HG03457 (cell line): ENCODE results near the gene SHFL.

Experiments
- ATAC-seq: cut with Tn5 transposase; IDR thresholded peaks from one replicate; pipeline ENCODE4 v1.9.1; 2021; ENCODE audit warnings: moderate number of reproducible peaks; ENCODE audit not compliant: unreplicated experiment

SHFL gene

DNA sequence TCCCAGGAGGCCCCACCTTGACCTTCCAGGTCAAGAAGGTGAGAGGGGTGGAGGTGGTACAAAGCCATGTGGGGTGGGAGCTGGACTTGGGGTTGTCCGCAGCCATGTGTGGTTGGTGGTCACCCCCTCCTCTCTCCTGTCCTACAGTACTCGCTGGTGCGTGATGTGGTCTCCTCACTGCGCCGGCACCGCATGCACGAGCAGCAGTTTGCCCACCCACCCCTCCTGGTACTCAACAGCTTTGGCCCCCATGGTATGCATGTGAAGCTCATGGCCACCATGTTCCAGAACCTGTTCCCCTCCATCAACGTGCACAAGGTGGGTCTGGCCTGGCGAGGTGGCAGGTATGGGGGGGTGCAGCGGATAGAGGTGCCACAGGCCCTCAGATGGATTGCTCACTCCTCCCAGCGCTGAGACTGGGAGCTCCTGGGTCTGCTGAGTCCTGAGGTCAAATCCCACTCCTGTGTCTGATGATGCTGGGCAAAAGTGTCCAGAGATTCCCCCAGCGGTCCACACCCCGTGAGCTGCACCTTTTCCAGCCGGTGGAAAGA is 21.8 kb downstream of the SHFL start:
- ATAC-seq, result no peak

DNA sequence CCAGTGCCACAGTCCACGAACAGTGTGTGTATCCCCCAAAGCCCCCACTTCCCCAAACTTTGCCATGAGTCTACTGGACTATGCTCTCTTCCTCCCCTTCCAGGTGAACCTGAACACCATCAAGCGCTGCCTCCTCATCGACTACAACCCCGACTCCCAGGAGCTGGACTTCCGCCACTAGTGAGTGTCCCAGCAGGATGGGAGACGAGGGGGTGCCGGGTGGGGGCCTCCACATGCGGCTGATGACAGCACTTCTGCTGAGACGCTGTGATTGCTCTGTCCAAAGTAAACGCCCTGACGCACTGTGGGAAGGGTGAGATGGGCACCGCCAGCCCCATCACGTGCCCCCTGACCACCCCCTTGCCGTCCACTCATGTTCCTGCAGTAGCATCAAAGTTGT is 23.4 kb downstream of the SHFL start:
- ATAC-seq, result no peak

DNA sequence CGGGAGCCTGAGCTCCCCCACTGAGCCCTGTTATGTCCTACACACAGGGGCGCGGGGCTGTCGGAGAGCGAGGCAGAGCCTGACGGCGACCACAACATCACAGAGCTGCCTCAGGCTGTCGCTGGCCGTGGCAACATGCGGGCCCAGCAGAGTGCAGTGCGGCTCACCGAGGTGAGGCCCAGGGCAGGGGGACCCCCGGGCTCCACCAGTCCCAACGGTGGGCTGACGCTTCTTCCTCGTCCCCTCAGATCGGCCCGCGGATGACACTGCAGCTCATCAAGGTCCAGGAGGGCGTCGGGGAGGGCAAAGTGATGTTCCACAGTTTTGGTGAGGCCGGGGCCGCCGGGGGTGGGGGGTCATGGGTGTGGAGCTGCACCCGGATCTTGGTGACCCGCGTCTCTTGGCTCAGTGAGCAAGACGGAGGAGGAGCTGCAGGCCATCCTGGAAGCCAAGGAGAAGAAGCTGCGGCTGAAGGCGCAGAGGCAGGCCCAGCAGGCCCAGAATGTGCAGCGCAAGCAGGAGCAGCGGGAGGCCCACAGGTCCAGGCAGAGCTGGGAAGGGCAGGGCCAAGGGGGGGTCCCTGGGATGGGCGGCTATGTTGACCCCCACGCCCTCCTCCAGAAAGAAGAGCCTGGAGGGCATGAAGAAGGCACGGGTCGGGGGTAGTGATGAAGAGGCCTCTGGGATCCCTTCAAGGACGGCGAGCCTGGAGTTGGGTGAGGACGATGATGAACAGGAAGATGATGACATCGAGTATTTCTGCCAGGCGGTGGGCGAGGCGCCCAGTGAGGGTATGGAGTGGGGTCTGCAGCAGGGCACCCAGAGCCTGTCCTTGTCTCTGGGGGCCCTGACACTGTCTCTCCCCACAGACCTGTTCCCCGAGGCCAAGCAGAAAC is 24.2 kb downstream of the SHFL start:
- ATAC-seq, result no peak

- no peak for ATAC-seq
Observed at GRCh38 chr19:10110972-10111317, 24.8 kb downstream of the SHFL start.

- ATAC-seq, result no peak
Observed at GRCh38 chr19:10111405-10111811, 25.3 kb downstream of the SHFL start, which contains the start of gene P2RY11. Gene P2RY11, plus strand, starts transcription at chr19:10111693. Its CDS starts 29 bp downstream, at chr19:10111722.

DNA sequence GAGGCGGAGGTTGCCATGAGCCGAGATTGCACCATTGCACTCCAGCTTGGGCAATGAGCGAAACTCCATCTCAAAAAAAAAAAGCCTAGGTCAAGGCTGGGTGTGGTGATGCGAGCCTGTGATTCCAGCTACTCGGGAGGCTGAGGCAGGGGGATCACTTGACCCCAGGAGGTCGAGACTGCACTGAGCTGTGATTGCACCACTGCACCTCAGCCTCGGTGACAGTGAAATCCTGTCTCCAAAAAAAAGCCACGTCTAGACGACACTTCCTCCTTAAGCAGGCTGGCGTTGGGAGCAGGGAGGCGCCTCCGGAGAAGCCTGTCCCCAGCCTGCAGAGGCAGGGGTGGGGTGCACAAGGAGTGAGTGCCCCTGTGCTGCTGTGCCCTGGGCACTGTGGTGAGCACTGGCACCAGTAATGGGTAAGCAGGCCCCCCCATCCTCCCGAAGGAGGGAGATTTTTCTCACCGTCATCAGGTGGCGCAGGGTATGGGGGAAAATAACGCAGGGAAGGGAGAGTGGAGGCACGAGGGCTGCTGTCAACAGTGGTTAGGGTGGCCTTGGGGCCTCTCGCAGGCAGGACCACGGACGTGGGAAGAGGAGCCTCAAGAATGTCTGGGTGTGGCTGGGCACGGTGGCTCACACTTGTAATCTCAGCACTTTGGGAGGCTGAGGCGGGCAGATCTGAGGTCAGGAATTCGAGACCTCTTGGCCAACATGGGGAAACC is 26.1 kb downstream of the SHFL start:
- no peak for ATAC-seq

DNA sequence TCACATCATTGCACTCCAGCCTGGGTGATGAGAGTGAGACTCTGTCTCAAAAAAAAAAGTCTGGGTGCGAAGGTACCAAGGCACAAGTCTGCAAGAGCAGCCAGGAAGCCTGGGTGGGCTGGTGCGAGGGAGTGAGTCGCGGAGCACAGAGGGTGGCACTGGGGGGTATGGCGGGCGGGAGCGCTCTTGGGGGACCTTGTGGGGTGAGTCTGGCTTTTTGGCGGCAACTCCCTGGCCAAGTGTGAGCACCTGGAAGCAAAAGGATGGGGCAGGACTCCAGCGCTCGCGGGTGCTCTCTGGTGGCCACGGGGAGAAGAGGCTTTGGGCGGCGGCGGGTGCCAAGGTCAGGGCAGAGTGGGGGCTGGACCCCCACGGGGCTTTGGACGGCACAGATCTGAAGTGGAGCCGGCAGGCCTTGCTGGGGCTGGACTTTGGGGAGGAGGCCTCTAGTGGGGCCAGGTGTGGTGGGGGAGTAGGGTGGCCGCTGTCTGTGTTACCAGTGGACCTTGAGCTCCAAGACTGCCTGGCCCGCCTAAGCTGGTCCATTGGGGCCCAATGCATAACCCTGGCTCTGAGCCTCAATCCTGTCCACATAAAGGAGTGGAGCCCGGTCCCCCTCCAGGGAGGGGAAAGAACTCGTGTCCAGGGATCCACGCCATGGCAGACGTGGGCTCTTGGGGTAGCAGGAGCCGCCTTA is 26.9 kb downstream of the SHFL start:
- ATAC-seq, result no peak

DNA sequence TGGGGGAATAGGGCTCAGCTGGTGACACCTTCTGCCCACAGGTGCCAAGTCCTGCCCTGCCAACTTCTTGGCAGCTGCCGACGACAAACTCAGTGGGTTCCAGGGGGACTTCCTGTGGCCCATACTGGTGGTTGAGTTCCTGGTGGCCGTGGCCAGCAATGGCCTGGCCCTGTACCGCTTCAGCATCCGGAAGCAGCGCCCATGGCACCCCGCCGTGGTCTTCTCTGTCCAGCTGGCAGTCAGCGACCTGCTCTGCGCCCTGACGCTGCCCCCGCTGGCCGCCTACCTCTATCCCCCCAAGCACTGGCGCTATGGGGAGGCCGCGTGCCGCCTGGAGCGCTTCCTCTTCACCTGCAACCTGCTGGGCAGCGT is 27.5 kb downstream of the SHFL start:
- no peak for ATAC-seq

GRCh38 chr19:10113964-10114650 is 28.0 kb downstream of the SHFL start:
- ATAC-seq, result no peak

GRCh38 chr19:10114651-10115391 is 28.7 kb downstream of the SHFL start:
- no peak for ATAC-seq

DNA sequence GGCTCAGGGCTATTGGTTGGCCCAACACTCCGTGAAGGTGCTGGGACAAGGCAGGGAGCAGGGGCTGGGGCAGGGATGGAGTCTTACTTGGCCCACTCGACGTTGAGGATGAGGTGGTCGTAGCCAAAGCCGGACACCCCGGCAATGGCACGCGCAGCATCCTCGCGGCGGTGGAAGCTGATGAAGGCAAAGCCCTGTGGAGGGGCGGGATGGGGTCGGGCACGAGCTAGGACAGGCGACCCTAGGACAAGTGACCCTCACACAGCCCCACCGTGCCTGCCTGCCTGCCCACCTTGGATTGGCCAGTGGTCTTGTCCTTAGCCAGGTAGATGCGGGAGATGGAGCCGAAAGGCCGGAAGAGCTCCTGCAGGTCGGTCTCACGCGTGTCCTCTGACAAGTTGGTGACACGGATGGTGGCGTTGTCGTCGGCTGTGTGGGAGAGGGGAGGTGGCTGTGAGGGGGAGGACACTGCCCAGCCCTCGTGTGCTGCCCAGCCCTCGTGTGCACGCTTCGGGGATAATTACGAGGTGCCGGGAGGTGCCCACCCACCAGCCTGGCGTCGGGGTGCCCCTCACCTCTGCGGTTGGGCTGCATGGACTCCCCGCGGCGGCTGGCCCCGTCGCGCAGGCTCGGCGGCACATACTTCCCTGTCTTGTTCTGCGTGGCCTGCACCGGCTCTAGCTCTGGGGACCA is 29.4 kb downstream of the SHFL start:
- no peak for ATAC-seq

DNA sequence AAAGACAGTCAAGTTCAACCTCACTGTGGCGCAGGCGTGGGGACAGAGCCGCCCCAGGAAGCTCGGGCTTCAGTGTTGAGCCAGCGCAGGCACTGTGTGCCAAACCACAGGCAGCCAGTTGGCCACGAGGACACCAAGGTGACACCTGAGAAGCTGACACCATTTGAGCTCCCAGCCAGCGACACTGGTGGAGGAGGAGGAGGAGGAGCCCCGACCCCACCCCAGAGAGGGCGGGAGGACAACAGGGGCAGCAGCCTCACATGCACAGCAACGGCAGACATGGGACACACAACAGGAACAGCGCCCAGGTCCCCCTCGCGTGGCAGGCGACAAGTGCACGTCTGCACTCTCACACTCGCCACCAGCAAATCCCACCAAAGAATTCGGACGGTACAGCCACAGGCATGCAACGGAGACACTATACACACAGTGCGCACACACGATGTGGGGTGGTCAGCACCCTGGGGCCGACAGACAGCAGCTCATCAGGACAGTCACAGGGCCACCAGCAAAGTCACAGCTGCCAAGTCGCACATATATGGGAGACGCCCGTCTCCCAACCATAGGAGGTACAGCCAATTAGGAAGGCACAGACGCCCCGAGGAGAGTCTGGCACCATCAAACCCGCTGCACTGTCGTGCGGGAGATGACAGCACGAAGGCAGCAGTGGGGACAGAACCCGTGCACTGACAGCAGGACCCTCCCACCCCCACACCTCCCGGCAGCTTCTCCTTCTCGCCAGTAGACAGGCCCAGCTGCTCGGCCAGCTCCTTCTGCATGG is 30.2 kb downstream of the SHFL start:
- no peak for ATAC-seq

DNA sequence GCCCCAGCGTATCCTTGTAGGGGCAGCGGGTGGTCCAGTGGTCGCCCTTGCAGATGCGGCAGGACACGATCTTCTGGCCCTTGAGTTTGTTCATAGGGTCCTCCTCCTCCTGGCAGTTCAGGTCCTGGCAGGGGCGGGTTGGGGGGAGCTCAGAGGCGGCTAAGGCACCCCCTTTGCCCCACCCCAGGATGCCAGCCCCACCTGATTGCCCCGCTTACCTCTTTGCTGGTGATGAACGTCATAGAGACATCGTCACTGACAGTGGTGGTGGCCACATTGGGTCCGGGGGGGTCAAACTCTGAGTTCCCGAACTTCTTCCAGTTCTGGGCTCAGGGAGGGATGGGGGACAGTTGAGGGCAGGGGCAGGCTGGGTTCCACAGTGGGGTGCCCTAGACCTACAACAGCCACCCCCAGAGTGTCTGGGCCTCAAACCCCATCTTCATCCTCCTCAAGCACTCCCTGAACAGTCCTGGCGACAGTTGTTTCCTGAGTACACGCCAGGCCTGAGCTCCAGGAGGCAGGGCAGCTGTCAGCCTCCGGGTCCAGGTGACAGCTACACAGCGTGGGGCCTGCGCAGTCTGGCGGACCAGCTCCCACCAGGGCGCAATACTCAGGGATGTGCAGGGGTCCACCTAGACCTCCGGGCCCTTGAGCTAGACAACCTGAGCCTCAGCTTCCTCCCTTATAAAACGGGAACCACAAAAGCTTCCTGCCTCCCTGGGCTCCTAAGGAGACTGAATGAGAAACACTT is 30.9 kb downstream of the SHFL start:
- ATAC-seq, result no peak

- no peak for ATAC-seq
Observed at GRCh38 chr19:10118960-10119359, 32.8 kb downstream of the SHFL start.

GRCh38 chr19:10120538-10121189 is 34.5 kb downstream of the SHFL start:
- ATAC-seq, result no peak

DNA sequence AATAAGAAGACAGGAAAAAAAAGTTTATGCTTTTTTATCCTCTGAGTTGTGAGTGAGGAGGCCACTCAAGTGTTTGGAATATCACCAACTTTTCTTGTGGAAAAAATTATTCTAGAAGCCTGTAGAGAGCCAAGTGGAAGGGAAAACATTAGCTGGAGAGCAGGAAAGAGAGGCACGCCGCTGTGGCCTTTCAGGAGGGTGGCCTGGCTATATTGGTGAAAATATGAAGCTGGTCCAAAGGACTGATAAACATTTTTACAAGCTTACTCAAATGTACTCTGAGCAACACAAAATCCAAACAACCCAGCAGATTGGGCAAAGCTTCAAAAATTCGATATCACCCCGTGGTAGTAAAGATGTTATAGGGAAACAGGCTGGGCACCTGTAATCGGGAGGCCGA is 35.9 kb downstream of the SHFL start:
- ATAC-seq, result no peak

GRCh38 chr19:10124429-10124828 is 38.3 kb downstream of the SHFL start:
- ATAC-seq, result no peak
